ENCODE results near the gene PBX1. TPM values are rescaled to one million over a fixed set of nuclear protein-coding genes. Genes with fewer than 3 reads are reported as not detected.

PBX1 gene
- total RNA-seq, 1 experiment from 2014 or later, result 102 TPM

- H3K27me3 Mint-ChIP-seq (ENCODE audit: low read depth), result no peaks in the 10 kb centered on the region
- ChIA-PET POLR2A (no interaction called here), CTCF (no interaction called here)
- no peaks in the 10 kb centered on the region for H3K9me3 Mint-ChIP-seq
- no peak for DNase-seq (ENCODE audit: low spot score)
- no peak for ATAC-seq
- peaks cover 72% of the 10 kb centered on the region for H3K4me1 Mint-ChIP-seq
- no peak overlapping the region for H3K27ac Mint-ChIP-seq
- TF ChIP-seq E2F5 (CRISPR knock-in tag; IDR thresholded peaks at IDR 0.05) (no peak), SMAD4 (CRISPR knock-in tag; IDR thresholded peaks at IDR 0.05) (no peak), ZNF219 (CRISPR knock-in tag; IDR thresholded peaks at IDR 0.05; ENCODE audit: borderline replicate concordance) (no peak), JUN (CRISPR knock-in tag; IDR thresholded peaks at IDR 0.05) (no peak), GTF2I (CRISPR knock-in tag; conservative IDR thresholded peaks at IDR 0.05) (no peak), CREB1 (CRISPR knock-in tag; IDR thresholded peaks at IDR 0.05) (no peak), ZNF317 (CRISPR knock-in tag; IDR thresholded peaks at IDR 0.05; ENCODE audit: borderline replicate concordance, low read depth) (no peak), NR1H2 (CRISPR knock-in tag; IDR thresholded peaks at IDR 0.05) (no peak), USF2 (CRISPR knock-in tag; IDR thresholded peaks at IDR 0.05) (no peak), JAZF1 (CRISPR knock-in tag; IDR thresholded peaks at IDR 0.05) (no peak), TCF7 (CRISPR knock-in tag; IDR thresholded peaks at IDR 0.05; ENCODE audit: low read depth) (no peak), CBFB (CRISPR knock-in tag; IDR thresholded peaks at IDR 0.05; ENCODE audit: low read depth) (no peak)
- TF ChIP-seq, protein P1, sequence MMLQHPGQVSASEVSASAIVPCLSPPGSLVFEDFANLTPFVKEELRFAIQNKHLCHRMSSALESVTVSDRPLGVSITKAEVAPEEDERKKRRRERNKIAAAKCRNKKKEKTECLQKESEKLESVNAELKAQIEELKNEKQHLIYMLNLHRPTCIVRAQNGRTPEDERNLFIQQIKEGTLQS (CRISPR knock-in tag; conservative IDR thresholded peaks at IDR 0.05), result no peak
- TF ChIP-seq, protein P2, sequence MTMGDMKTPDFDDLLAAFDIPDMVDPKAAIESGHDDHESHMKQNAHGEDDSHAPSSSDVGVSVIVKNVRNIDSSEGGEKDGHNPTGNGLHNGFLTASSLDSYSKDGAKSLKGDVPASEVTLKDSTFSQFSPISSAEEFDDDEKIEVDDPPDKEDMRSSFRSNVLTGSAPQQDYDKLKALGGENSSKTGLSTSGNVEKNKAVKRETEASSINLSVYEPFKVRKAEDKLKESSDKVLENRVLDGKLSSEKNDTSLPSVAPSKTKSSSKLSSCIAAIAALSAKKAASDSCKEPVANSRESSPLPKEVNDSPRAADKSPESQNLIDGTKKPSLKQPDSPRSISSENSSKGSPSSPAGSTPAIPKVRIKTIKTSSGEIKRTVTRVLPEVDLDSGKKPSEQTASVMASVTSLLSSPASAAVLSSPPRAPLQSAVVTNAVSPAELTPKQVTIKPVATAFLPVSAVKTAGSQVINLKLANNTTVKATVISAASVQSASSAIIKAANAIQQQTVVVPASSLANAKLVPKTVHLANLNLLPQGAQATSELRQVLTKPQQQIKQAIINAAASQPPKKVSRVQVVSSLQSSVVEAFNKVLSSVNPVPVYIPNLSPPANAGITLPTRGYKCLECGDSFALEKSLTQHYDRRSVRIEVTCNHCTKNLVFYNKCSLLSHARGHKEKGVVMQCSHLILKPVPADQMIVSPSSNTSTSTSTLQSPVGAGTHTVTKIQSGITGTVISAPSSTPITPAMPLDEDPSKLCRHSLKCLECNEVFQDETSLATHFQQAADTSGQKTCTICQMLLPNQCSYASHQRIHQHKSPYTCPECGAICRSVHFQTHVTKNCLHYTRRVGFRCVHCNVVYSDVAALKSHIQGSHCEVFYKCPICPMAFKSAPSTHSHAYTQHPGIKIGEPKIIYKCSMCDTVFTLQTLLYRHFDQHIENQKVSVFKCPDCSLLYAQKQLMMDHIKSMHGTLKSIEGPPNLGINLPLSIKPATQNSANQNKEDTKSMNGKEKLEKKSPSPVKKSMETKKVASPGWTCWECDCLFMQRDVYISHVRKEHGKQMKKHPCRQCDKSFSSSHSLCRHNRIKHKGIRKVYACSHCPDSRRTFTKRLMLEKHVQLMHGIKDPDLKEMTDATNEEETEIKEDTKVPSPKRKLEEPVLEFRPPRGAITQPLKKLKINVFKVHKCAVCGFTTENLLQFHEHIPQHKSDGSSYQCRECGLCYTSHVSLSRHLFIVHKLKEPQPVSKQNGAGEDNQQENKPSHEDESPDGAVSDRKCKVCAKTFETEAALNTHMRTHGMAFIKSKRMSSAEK (CRISPR knock-in tag; IDR thresholded peaks at IDR 0.05; ENCODE audit: borderline replicate concordance), result no peak
- TF ChIP-seq, protein P3, sequence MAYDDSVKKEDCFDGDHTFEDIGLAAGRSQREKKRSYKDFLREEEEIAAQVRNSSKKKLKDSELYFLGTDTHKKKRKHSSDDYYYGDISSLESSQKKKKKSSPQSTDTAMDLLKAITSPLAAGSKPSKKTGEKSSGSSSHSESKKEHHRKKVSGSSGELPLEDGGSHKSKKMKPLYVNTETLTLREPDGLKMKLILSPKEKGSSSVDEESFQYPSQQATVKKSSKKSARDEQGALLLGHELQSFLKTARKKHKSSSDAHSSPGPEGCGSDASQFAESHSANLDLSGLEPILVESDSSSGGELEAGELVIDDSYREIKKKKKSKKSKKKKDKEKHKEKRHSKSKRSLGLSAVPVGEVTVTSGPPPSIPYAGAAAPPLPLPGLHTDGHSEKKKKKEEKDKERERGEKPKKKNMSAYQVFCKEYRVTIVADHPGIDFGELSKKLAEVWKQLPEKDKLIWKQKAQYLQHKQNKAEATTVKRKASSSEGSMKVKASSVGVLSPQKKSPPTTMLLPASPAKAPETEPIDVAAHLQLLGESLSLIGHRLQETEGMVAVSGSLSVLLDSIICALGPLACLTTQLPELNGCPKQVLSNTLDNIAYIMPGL (CRISPR knock-in tag; IDR thresholded peaks at IDR 0.05), result no peak
- TF ChIP-seq, protein P4, sequence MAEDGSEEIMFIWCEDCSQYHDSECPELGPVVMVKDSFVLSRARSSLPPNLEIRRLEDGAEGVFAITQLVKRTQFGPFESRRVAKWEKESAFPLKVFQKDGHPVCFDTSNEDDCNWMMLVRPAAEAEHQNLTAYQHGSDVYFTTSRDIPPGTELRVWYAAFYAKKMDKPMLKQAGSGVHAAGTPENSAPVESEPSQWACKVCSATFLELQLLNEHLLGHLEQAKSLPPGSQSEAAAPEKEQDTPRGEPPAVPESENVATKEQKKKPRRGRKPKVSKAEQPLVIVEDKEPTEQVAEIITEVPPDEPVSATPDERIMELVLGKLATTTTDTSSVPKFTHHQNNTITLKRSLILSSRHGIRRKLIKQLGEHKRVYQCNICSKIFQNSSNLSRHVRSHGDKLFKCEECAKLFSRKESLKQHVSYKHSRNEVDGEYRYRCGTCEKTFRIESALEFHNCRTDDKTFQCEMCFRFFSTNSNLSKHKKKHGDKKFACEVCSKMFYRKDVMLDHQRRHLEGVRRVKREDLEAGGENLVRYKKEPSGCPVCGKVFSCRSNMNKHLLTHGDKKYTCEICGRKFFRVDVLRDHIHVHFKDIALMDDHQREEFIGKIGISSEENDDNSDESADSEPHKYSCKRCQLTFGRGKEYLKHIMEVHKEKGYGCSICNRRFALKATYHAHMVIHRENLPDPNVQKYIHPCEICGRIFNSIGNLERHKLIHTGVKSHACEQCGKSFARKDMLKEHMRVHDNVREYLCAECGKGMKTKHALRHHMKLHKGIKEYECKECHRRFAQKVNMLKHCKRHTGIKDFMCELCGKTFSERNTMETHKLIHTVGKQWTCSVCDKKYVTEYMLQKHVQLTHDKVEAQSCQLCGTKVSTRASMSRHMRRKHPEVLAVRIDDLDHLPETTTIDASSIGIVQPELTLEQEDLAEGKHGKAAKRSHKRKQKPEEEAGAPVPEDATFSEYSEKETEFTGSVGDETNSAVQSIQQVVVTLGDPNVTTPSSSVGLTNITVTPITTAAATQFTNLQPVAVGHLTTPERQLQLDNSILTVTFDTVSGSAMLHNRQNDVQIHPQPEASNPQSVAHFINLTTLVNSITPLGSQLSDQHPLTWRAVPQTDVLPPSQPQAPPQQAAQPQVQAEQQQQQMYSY (CRISPR knock-in tag; IDR thresholded peaks at IDR 0.05), result no peak
- no peak overlapping the region for H3K4me3 Mint-ChIP-seq
- H3K36me3 Mint-ChIP-seq, result no peaks in the 10 kb centered on the region
These were observed 55.3 kb downstream of the PBX1 start for GRCh38 chr1:164614316-164614715.
